ENCODE data around the gene BOC.

The BOC gene

GRCh38 chr3:113268311-113268710 lies 57.0 kb downstream of the BOC start:
- no peaks in the 10 kb centered on the region for H3K36me3 ChIP-seq
- H3K4me2 ChIP-seq = no peak overlapping the region
- no peaks in the 10 kb centered on the region for H3K9me3 ChIP-seq (replicated peaks in 1 of 11)
- no peaks in the 10 kb centered on the region for H4K20me1 ChIP-seq
- no peak for TF ChIP-seq Cebpa-rat (IDR thresholded peaks at IDR 0.05)
- H3K27me3 ChIP-seq = no peaks in the 10 kb centered on the region
- H3K4me1 ChIP-seq = no peaks in the 10 kb centered on the region
- no peak overlapping the region for H3K27ac ChIP-seq
- no peak overlapping the region for H3K4me3 ChIP-seq
- no peak overlapping the region for H3K9ac ChIP-seq

GRCh38 chr3:113268942-113269341 lies 57.6 kb downstream of the BOC start:
- Histone ChIP-seq H3K27me3 (no peaks in the 10 kb centered on the region), H3K4me1 (no peaks in the 10 kb centered on the region), H3K9ac (no peak overlapping the region), H3K4me2 (no peak overlapping the region), H3K36me3 (no peaks in the 10 kb centered on the region), H3K27ac (no peak overlapping the region), H3K9me3 (replicated peaks in 1 of 11) (no peaks in the 10 kb centered on the region), H4K20me1 (no peaks in the 10 kb centered on the region), H3K4me3 (no peak overlapping the region)
- no peak for TF ChIP-seq Cebpa-rat (IDR thresholded peaks at IDR 0.05)

- Histone ChIP-seq H3K4me1 (no peaks in the 10 kb centered on the region), H3K4me2 (no peak overlapping the region), H3K9me3 (replicated peaks in 1 of 11) (no peaks in the 10 kb centered on the region), H3K4me3 (no peak overlapping the region), H3K27me3 (no peaks in the 10 kb centered on the region), H3K9ac (no peak overlapping the region), H3K27ac (no peak overlapping the region), H3K36me3 (no peaks in the 10 kb centered on the region), H4K20me1 (no peaks in the 10 kb centered on the region)
- TF ChIP-seq Cebpa-rat (IDR thresholded peaks at IDR 0.05) = no peak
Measured at GRCh38 chr3:113269661-113270060, 58.3 kb downstream of the BOC start.

DNA sequence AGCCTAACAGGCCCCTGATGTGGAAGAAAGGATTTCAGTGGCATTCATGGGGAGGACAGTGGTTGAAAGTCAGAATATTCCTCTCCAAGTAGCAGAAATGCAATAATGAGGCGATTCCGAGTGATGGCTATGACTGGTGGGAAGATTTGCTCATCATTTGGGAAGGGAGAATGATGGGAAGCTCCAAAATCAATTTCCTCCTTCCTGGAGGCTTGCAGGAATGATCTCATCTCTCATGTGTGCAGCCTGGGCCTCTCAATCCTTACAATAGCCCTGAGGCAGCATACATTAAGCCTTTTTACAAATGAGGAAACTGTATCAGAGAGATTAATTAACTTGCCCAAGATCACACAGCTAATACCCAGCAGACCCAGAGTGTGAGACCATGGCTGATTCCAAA lies 58.7 kb downstream of the BOC start:
- no peak overlapping the region for H3K9ac ChIP-seq
- H3K4me3 ChIP-seq = no peak overlapping the region
- H3K4me1 ChIP-seq = peaks cover 0 to under 1% (median 0%) of the 10 kb centered on the region in 10 experiments; a peak in 2 of 20 replicates
- H3K9me3 ChIP-seq (replicated peaks in 1 of 11) = no peaks in the 10 kb centered on the region
- no peaks in the 10 kb centered on the region for H3K27me3 ChIP-seq
- TF ChIP-seq Cebpa-rat (IDR thresholded peaks at IDR 0.05) = no peak
- no peaks in the 10 kb centered on the region for H3K36me3 ChIP-seq
- H3K27ac ChIP-seq = no peak overlapping the region
- H4K20me1 ChIP-seq = no peaks in the 10 kb centered on the region
- H3K4me2 ChIP-seq = no peak overlapping the region

- H3K27me3 ChIP-seq = no peaks in the 10 kb centered on the region
Measured at GRCh38 chr3:113270786-113271185, 59.4 kb downstream of the BOC start.

DNA sequence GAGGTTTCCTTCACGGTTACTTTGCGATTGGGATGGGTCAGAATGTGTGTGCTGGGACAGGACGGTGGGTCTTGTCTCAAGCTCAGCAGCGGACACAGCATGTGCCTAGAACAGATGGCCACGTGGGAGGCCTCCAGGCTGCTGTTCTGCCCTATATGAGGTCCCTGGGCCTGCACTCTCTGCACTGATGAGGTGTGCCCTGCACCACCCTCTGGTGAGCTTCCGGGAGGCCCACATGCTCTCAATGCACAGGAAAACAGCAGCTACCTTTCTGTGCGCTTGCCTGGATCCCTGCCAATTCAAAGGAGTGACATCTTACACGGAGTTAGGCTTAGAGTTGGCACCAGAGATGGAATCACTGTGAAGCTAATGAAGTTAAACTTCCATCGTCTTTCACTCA lies 59.8 kb downstream of the BOC start:
- H4K20me1 ChIP-seq = no peaks in the 10 kb centered on the region
- no peak overlapping the region for H3K4me2 ChIP-seq
- no peak for TF ChIP-seq Cebpa-rat (IDR thresholded peaks at IDR 0.05)
- peaks cover 0 to 12% (median 3%) of the 10 kb centered on the region in 10 experiments; a peak in 10 of 20 replicates for H3K4me1 ChIP-seq
- no peaks in the 10 kb centered on the region for H3K9me3 ChIP-seq (replicated peaks in 1 of 11)
- H3K9ac ChIP-seq = no peak overlapping the region
- no peak overlapping the region for H3K27ac ChIP-seq
- no peaks in the 10 kb centered on the region for H3K27me3 ChIP-seq
- no peak overlapping the region for H3K4me3 ChIP-seq
- no peaks in the 10 kb centered on the region for H3K36me3 ChIP-seq

More at GRCh38 chr3:113270786-113271185, 59.4 kb downstream of the BOC start:
- H3K4me3 ChIP-seq = no peak overlapping the region
- TF ChIP-seq Cebpa-rat (IDR thresholded peaks at IDR 0.05) = no peak
- no peak overlapping the region for H3K9ac ChIP-seq
- H4K20me1 ChIP-seq = no peaks in the 10 kb centered on the region
- peaks cover 0 to 8% (median 1%) of the 10 kb centered on the region in 10 experiments; a peak in 9 of 20 replicates for H3K4me1 ChIP-seq
- H3K27ac ChIP-seq = no peak overlapping the region
- no peaks in the 10 kb centered on the region for H3K36me3 ChIP-seq
- H3K9me3 ChIP-seq (replicated peaks in 1 of 11) = no peaks in the 10 kb centered on the region
- no peak overlapping the region for H3K4me2 ChIP-seq

DNA sequence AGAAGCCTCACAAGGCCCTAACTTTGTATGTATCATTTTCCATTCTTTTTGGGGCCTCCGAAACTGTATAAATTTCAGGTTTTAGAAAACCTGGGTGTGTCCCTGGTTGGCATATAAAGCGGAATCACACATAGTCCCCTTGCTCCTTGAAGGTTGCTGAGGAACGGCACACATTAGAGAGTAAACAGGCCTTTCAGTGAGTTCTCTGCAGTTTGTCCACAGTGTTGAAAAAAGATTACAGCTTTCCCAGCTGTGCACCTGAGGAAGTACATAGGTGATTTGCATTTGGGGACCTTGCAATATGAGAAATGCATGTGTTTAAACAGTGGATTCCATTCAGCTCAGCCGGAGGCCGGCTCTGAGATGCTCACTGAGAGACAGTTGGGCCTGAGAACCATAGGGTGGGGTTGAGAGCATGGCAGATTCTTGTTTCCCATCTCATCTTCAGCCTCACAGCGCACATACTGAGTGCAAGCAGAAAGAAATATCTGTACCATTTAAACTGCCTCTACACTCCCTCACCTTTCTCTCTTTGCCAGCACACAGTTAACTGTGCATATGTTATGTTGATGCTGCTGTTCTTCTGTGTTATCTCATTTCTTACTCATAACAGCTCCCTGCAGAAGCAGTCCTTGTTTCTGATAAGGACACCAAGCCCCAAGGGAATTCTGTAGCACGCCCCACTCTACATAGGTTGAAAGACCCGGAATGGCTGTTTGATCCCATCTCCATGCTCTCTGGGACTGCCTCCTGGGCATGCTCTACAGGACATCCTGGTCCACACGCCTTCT lies 60.4 kb downstream of the BOC start:
- H3K4me2 ChIP-seq = no peak overlapping the region

GRCh38 chr3:113272385-113272779 lies 61.0 kb downstream of the BOC start:
- no peak overlapping the region for H3K27ac ChIP-seq
- TF ChIP-seq Cebpa-rat (IDR thresholded peaks at IDR 0.05) = no peak
- H4K20me1 ChIP-seq = no peaks in the 10 kb centered on the region
- H3K9ac ChIP-seq = no peak overlapping the region
- H3K9me3 ChIP-seq (replicated peaks in 1 of 11) = no peaks in the 10 kb centered on the region
- no peak overlapping the region for H3K4me2 ChIP-seq
- no peaks in the 10 kb centered on the region for H3K36me3 ChIP-seq
- peaks cover 0 to 20% (median 5%) of the 10 kb centered on the region in 10 experiments; a peak in 10 of 20 replicates for H3K4me1 ChIP-seq
- H3K4me3 ChIP-seq = no peak overlapping the region
- no peaks in the 10 kb centered on the region for H3K27me3 ChIP-seq

More for the DNA sequence above, 60.4 kb downstream of the BOC start:
- no peak overlapping the region for H3K4me3 ChIP-seq
- H4K20me1 ChIP-seq = no peaks in the 10 kb centered on the region
- H3K9me3 ChIP-seq (replicated peaks in 1 of 11) = no peaks in the 10 kb centered on the region
- peaks cover 0 to 18% (median 5%) of the 10 kb centered on the region in 10 experiments; a peak in 10 of 20 replicates for H3K4me1 ChIP-seq
- H3K9ac ChIP-seq = no peak overlapping the region
- H3K27ac ChIP-seq = no peak overlapping the region
- H3K36me3 ChIP-seq = no peaks in the 10 kb centered on the region
- no peaks in the 10 kb centered on the region for H3K27me3 ChIP-seq
- TF ChIP-seq Cebpa-rat (IDR thresholded peaks at IDR 0.05) = no peak

DNA sequence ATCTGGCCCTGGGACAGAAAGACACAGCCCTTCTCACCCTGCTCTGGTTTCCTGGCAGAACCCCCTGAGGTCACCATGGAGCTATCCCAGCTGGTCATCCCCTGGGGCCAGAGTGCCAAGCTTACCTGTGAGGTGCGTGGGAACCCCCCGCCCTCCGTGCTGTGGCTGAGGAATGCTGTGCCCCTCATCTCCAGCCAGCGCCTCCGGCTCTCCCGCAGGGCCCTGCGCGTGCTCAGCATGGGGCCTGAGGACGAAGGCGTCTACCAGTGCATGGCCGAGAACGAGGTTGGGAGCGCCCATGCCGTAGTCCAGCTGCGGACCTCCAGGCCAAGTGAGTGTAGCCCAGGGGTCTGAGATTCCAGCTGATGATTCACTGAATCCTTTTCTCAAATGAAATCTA lies 61.7 kb downstream of the BOC start:
- no peaks in the 10 kb centered on the region for H3K9me3 ChIP-seq (replicated peaks in 1 of 11)
- no peak overlapping the region for H3K9ac ChIP-seq
- H3K4me2 ChIP-seq = no peak overlapping the region
- no peak for TF ChIP-seq Cebpa-rat (IDR thresholded peaks at IDR 0.05)
- H3K27me3 ChIP-seq = no peaks in the 10 kb centered on the region
- no peaks in the 10 kb centered on the region for H3K36me3 ChIP-seq
- no peak overlapping the region for H3K27ac ChIP-seq
- no peaks in the 10 kb centered on the region for H4K20me1 ChIP-seq
- no peak overlapping the region for H3K4me3 ChIP-seq
- peaks cover 0 to 20% (median 5%) of the 10 kb centered on the region in 10 experiments; a peak in 10 of 20 replicates for H3K4me1 ChIP-seq
